ENCODE results near the gene SLC7A4.
"Not testable (repeated sequence)": the region's sequence is repeated elsewhere in the genome, so short reads cannot be mapped to it uniquely, and the experiment has no call there.

SLC7A4 gene, protein sequence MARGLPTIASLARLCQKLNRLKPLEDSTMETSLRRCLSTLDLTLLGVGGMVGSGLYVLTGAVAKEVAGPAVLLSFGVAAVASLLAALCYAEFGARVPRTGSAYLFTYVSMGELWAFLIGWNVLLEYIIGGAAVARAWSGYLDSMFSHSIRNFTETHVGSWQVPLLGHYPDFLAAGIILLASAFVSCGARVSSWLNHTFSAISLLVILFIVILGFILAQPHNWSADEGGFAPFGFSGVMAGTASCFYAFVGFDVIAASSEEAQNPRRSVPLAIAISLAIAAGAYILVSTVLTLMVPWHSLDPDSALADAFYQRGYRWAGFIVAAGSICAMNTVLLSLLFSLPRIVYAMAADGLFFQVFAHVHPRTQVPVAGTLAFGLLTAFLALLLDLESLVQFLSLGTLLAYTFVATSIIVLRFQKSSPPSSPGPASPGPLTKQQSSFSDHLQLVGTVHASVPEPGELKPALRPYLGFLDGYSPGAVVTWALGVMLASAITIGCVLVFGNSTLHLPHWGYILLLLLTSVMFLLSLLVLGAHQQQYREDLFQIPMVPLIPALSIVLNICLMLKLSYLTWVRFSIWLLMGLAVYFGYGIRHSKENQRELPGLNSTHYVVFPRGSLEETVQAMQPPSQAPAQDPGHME

GRCh38 chr22:21032037-21032867, at the start of gene SLC7A4:
Gene SLC7A4, minus strand, starts transcription at chr22:21032561. Its CDS starts 749 bp downstream, at chr22:21031812.
- peak within 1 kb of the TSS; percentile 38 for H3K4me3 ChIP-seq (ENCODE audit: low read depth, low read length)

DNA sequence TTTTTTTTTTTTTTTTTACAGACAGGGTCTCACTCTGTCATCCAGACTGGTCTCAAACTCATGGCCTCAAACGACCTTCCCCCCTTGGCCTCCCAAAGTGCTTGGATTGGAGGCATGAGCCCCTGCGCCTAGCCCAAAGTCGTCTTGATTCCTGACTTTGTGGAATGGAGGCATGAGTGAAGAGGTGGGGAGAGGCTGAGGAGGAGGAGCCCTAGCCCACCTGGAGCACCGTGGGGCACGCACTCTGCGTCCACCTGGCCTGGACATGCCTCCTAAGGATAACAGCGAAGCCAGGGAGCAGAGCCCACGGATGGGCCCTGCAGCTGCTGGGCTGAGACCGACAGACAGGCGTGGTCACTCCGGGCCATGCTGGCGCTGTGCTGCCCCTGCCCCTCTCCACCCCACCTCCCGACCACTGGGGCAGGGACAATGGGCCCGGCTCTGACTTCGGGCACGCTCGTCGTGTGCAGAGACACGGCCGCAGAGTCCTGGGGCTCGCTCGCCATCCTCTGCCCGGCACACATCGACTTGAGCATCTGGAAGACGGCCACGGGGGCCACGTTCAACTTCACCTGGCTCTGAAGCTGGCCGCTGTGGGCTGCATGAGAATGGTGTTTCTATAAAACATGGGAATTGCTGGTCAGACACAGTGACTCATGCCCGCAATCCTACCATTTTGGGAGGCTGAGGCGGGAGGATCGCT, 48.2 kb upstream of the SLC7A4 start:
- H3K4me3 ChIP-seq (ENCODE audit: low read depth, low read length), result no peak overlapping the region

DNA sequence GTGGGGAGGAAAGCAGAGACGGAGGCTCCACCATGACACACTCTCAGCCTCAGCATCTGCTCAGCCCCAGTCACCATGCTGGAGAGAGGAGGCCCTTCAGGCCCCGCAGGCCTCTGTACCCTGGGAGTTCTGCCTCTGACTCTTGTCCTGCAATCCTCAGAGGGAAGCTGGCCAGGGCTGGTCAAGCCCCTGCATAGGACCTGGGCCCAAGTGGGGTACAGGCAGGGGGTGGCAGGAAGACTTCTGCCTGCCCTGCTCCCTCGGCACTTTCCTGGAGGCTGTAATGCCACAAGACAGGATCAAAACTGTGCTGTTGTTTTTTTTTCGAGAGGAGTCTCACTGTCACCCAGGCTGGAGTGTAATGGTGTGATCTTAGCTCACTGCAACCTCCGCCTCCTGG, 47.1 kb upstream of the SLC7A4 start:
- H3K4me3 ChIP-seq (ENCODE audit: low read depth, low read length), result no peak overlapping the region

DNA sequence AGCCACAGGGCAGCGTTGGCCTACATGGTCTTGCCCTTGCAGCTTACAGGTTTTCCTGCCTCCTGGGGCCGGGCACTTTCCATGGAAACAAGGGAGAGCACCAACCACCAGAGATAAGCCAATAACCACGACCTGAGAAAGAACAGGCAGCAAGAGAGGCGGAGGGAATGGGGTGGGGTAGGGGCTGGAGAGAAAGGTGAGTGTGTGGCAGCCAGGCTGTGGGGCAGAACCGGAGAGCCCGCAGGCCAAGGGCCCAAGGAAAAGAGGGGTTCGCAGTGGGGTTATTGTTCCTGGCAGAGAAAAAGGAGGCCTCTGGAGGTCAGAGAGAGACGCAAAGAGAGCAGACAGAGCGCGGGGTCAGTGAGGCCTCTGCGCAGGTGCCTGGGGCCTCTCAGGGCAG, 46.6 kb upstream of the SLC7A4 start:
- H3K4me3 ChIP-seq (ENCODE audit: low read depth, low read length), result no peak overlapping the region

DNA sequence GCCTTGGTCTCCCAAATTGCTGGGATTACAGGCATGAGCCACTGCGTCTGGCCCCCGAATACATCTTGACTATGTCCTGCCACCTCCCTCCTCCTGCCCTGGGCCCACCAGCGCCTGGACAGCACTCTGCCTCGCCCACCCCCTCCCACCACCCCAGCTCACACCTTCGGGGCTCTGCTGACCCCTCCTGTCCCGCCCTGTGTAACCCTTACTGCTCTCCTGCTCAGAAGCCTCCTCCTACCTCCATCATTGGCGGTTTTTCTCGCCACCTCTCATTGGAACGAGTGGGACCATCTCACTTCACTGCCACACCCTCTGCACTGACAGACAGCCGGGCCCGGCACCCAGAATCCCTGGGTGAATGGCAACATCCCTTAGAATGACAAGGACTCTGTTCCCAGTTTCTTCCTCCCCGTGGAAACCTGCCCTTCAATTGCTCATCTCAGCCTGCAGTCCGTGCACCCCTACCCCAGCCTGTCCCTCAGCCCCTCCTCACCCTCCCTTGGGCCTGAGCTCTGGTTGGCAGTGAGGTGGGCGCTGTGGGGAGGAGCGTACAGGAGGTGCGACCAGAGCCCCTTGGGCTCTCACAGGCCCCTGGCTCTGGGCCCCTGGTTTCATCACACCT, 45.6 kb upstream of the SLC7A4 start:
- no peak overlapping the region for H3K4me3 ChIP-seq (ENCODE audit: low read depth, low read length)

- no peak overlapping the region for H3K4me3 ChIP-seq (ENCODE audit: low read depth, low read length)
These were observed 44.7 kb upstream of the SLC7A4 start for GRCh38 chr22:21076912-21077625.

- H3K4me3 ChIP-seq (ENCODE audit: low read depth, low read length), result no peak overlapping the region
These were observed 43.3 kb upstream of the SLC7A4 start for GRCh38 chr22:21075516-21076138.

DNA sequence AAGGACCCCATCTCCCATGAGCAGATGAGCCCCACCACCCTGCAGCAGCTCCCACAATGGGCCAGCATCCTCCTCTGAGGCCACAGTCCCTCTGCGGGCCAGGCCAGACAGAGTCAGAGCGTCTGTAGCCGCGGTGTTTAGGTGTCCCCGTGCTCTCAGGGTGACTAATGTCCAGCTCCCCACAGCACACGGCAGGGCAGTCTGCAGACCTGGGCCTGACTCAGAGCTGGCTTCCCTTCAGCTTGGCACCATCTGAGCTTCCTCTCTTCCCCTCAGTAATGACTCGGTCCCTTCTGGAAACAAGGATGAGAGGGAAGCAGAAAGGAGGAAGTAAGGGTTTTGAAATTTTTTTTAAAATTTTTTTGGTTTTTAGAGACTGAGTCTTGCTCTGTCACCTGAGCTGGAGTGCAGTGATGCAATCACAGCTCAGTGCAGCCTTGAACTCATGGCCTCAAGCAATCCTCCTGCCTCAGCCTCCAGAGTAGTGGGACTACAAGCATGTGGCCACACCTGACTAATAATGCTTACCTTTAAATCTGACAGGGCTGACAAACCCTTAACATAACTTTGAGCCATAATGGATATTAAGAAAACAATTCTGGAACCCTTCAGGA, 41.8 kb upstream of the SLC7A4 start:
- H3K4me3 ChIP-seq (ENCODE audit: low read depth, low read length), result no peak overlapping the region

DNA sequence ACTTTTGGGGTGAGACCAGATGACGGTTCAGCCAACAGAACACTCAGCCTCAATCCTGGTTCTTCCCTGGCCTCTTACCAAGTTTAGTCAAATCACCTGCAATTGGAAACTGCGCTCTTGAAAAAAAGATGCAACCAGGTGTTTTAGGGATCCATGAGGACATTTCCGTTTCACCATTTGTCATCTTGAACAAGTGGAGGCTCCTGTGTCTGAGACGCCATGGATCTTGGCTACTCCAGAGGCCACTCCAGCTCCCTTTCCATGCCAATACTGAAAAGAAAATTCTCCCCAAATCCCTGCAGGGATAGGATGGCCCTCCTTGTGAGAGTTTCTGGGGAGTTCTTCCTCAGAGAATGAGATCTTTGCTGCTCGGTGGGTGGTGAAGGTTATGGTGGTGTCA, 41.1 kb upstream of the SLC7A4 start:
- H3K4me3 ChIP-seq (ENCODE audit: low read depth, low read length), result no peak overlapping the region

- no peak overlapping the region for H3K4me3 ChIP-seq (ENCODE audit: low read depth, low read length)
These were observed 40.7 kb upstream of the SLC7A4 start for GRCh38 chr22:21073023-21073422.

- not testable (repeated sequence) for H3K4me3 ChIP-seq (ENCODE audit: low read depth, low read length)
These were observed 39.4 kb upstream of the SLC7A4 start for GRCh38 chr22:21071796-21072195.

DNA sequence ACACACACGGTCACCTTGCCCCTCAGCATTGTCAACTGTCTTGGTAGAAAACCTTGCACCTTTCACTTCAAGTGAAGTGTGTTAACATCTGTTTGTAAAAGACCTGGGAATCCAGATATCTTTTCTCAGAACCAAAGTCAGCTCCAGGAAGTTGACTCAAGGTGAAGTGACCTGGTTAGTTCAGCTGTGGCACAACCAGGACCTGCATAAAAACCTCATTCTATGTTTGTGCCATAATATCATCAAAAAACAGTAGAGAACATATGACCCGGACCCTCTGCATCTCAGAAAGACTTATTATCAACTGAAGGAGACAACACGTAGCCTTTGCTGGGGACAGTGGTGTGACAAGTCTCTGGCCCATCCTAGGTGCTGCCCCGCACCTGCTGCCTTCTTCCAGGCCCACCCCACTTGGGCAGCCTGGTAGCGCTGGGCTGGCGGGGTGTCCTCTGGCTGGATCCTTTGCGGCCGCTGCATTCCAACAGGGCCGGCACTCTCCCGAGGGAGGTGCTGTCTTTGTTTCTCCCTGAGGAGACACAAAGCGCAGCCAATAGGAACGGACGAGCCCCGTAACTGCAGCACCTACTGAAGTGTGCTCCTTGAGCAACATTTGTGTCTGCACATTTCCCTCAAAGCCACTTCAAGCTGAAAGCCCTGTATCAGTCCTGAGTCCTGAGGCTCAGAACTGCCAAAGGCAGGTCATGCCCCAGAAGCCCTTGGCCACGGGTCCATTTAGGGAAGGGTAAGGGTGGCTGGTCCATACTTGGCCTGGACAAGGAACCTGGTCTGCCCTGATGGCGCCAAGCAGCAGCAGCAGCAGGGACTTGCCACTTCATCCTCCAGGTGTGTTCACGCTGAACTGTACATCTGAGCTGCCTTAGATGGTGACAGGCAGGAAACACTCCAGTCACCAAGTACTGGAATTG, 38.6 kb upstream of the SLC7A4 start:
- no peak overlapping the region for H3K4me3 ChIP-seq (ENCODE audit: low read depth, low read length)

DNA sequence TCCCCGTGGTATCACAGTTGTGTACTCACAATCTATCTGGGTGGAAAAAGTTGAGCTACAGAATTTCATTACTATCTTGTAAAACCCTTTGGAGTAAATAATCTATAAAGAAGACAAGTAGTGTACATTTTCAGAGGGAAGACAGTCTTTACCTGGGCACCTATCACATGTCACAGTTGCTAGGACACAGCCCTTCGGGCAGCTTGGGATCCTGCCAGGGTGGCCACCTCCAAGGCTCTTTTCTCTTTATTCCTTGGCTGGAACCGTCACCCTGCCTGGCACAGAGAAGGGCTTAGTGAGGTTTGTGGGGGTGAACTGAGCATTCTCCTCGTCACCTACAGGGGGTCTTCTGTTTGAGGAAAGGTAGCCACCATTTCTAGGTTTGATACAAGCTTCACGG, 37.0 kb upstream of the SLC7A4 start:
- H3K4me3 ChIP-seq (ENCODE audit: low read depth, low read length), result no peak overlapping the region

GRCh38 chr22:21068681-21069276, 36.4 kb upstream of the SLC7A4 start:
- H3K4me3 ChIP-seq (ENCODE audit: low read depth, low read length), result no peak overlapping the region

DNA sequence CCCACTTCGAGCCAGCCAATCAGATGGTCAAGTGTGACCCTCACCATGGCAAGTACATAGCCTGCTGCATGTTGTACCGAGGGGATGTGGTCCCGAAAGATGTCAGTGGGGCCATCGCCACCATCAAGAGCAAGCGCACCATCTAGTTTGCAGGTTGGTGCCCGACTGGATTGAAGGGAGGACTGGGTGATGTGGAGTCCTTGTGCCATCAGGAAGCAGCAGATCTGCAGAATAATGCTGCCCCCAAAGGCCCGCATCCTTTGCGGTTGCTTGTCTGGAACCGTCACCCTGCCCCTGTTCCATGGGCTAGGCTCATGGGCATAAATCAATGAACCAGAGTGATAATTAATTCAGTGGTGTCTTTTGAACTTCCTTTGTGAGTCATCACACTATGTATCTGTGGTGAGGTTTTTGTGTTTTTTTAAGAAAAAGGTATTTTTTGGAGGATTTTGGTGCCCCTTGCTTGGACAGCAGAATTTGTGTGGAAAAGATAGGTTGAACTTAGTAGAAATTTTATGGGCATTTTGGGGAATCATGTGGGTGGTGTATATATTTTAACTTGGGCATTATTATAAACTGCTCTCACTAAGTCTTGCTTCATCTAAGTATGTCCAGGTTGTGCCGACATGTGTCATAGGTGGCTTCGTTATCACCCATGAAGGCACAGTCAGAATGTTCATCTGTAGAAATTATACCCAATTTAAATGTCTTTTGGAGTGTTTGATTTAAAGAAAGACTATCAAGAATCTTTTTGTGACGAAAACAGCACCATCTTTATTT, 35.7 kb upstream of the SLC7A4 start:
- H3K4me3 ChIP-seq (ENCODE audit: low read depth, low read length), result no peak overlapping the region

GRCh38 chr22:21067075-21067900, 34.9 kb upstream of the SLC7A4 start:
- H3K4me3 ChIP-seq (ENCODE audit: low read depth, low read length), result no peak overlapping the region

All from iPS-11a (cell line).